Skin epidermis (tissue), 12 donors: ENCODE data around the gene PPP2CA.

Experiments
- H3K27ac ChIP-seq, 21 experiments: fragments of 200-600 bp; sonication (generic) in 11 of 21; one replicate each; pipeline ENCODE4 v1.5.0; 2020; ENCODE audit warnings: mild to moderate bottlenecking in 3 of 21, inconsistent platforms in 2 of 21, moderate library complexity in 2 of 21
- H3K4me3 ChIP-seq, 7 experiments: fragments of 200-600 bp; sonication (generic) in 2 of 7; one replicate each; pipeline ENCODE4 v1.5.0; 2020; ENCODE audit warnings: inconsistent platforms in 2 of 7, mild to moderate bottlenecking in 2 of 7, moderate library complexity in 1 of 7

The PPP2CA gene

GRCh38 chr5:134207696-134208095 lies 18.2 kb downstream of the PPP2CA start:
- Histone ChIP-seq H3K27ac (no peak overlapping the region), H3K4me3 (no peak overlapping the region)

DNA sequence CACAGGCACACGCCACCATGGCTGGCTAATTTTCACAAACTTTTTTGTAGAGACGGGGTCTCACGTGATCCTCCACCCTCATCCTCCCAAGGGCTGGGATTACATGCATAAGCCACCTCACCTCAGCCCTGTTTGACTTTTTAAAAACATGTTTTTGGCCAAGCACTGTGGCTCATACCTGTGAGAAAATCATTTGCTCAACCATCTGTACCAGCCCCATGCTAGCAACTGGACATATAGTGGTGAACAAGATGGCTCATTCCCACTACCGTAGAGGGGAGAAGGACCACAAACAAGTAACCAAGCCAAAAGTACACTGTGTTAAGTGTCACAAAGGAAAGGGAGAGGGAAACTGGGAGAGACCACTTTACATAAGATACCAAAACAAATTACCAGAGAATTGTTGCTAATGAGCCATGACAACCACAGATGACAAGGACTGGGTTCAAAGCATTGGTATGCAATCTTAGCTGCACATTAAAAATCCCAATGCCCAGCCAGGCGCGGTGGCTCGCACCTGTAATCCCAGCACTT lies 19.2 kb downstream of the PPP2CA start:
- no peak overlapping the region for H3K27ac ChIP-seq
- H3K4me3 ChIP-seq = no peak overlapping the region

GRCh38 chr5:134204575-134204974 lies 21.3 kb downstream of the PPP2CA start:
- Histone ChIP-seq H3K4me3 (no peak overlapping the region), H3K27ac (no peak overlapping the region)

- no peak overlapping the region for H3K4me3 ChIP-seq
- H3K27ac ChIP-seq = no peak overlapping the region
Measured at GRCh38 chr5:134203630-134204029, 22.2 kb downstream of the PPP2CA start.

- H3K27ac ChIP-seq = no peak overlapping the region
- H3K4me3 ChIP-seq = no peak overlapping the region
Measured at GRCh38 chr5:134195666-134196065, 30.2 kb downstream of the PPP2CA start.

- Histone ChIP-seq H3K27ac (no peak overlapping the region), H3K4me3 (no peak overlapping the region)
Measured at GRCh38 chr5:134189031-134189430, 36.8 kb downstream of the PPP2CA start.

DNA sequence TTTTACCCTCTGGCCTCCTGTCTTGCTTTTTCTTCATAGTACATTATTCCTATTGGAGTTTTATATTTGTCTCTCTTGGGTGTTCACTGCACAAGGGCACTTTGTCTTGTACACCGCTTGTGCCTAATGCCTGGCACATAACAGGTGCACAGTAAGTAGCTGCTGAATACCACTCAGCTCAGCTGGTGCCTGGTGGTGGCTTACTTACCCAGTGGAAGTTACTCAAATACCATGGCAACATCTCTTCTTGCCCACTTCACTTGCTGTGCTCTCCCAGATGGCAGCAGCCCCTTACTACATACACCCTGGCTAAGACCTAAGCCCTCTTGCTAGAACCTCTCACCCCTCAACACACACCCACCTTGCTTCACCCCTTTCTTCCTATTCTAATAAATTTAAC lies 37.8 kb downstream of the PPP2CA start:
- H3K27ac ChIP-seq = no peak overlapping the region
- no peak overlapping the region for H3K4me3 ChIP-seq

DNA sequence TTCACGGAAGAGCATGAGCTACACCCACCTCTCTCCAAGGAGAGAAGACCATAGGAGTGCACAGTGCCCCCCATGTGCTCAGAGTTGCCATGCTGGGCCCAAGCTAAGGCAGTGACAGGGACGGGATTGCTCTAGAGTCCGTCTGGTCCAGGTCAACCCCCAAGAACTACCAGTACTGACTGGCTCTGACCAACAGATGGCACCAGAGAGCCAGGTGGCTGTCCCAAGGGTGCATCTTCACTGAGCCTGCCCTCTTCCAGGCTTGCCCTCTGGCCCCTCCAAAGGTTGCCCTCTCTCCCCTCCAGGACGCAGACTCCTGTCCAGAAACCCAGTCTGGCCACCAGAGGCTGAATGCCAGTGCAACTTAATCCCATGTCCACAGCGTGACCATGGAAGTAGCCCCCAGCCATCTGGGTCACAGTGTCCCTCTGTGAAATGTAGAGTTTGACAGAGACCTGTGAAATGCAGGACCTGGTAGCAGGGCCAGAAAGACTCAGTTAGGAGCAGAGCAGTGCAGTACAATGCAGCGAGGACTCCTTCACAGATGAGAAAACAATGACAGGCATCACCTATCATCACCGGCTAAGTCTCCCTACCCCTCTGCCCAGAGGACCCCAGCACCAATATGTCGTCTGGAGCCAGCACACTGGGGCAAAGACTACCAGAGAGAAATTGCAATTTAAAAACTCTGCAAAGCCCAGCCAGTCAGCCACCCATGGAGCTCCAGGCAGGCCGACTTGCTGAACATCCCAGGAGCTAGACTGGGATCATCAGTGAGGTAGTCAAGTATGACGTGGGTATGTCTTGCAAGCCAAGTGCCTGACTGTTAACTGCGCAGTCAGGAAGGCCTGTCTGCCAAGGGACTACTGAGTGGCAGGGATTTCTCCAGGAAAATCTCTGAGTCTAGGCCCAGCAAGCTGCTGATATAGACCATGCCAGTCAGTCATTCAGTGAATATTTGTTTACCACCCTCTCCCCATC lies 41.4 kb downstream of the PPP2CA start:
- no peak overlapping the region for H3K27ac ChIP-seq
- H3K4me3 ChIP-seq = no peak overlapping the region

- Histone ChIP-seq H3K4me3 (no peak overlapping the region), H3K27ac (no peak overlapping the region)
Measured at GRCh38 chr5:134183481-134183880, 42.4 kb downstream of the PPP2CA start.

DNA sequence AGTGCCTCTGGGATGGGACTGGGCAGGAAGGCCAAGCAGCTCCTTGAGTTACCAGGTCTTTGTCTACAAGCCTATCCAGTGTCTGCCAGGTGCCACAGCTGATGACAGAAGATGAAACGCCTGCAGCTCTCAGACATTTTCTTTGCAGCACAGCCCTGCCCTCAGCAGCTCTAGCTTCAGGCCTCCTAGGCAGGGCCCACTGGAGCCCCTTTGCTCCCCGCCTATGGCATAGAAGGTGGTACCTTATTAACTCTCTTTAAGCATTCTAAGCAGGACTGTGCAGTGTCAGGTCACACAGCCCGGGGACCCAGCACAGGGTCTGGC lies 47.8 kb downstream of the PPP2CA start:
- Histone ChIP-seq H3K27ac (peak overlapping the region in 14 of 21 experiments; percentile 99 to 100 (median 100)), H3K4me3 (peak overlapping the region in 1 of 7 experiments; percentile 92)

DNA sequence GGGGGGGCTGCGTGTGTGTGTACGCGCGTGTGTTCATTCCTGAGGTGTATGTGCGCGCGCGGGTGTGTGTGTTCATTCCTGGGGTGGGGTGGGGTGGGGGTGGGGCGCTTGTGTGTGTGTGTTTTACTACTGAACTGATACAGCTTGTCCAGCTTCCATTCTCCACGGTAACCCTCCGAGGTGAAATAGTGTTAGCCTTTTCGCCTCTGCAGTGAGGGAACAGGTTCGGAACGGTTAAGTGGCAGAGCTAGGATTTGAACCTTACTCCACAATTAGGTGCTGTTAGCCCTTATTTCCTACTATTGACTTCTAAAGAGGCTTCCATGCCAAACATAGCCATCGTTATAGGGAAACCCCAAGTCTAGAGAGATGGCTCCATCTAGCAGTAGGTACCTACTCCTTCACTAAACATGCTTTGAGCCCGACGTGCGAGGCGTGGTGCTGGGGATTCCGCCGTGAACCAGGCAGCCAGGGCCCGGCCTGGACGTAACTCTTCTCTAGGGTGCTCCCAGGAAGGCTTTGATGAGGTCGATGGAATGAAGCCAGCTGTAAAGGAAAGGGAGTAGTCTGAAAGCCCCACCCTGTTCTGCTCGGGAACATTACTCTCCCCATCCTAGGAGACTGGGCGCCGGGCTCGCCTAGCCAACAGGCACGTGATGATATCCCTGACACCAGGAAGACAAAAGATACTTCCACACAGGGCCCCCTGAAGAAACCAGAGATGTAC lies 48.3 kb downstream of the PPP2CA start:
- peak overlapping the region; percentile 99 to 100 (median 100) for H3K27ac ChIP-seq

DNA sequence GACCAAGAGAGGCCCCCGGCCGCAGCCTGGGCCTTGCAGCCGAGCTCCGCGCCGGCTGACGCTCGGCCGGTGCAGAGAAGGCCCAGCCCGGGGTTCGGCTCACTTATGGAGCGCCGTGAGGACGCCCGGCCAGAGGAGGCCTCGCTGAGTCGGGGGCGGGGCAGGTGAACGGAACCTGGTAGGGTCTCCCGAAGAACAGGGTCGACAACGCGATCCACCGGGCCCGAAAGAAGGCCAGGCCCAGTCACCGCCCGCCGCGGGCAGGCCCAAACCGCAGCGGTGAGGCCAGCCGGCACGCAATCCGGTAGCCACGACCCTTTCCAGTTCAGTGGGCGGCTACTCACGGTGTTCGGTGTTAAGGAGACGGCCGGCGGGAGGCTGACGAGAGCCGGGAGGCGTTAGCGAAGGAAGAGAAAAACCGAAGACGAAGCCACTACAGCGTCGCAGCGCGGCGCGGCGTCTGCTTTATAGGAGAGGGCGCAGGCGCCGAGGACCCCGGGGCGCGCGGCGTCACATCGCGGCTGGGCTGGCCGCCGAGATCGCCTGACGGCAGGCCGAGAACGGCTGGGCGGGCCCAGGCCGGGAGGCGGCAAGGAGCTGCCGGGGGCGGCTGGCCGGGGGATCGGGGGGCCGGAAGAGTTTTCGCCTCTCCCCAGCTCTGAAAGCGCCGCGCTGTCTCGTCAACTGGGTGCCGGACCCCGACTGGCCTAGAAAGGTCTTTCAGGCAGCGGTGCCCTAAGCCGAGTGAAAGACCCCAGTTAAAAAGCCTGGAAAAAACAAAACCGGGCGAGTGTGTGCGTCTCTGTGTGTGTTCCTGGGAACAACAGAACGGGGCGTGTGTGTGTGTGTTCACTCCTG lies 49.1 kb downstream of the PPP2CA start, which contains the start of gene SKP1:
TSS of gene SKP1 (minus strand) at position 440 of the 858 bp plus-strand sequence. CDS start 2,928 bp downstream, outside the sequence.
- Histone ChIP-seq H3K27ac (peak within 1 kb of the TSS; percentile 99 to 100 (median 100)), H3K4me3 (peak within 1 kb of the TSS; percentile 72 to 99 (median 89))

More for the DNA sequence above, 48.3 kb downstream of the PPP2CA start:
- H3K4me3 ChIP-seq = peak overlapping the region; percentile 72 to 99 (median 89)

DNA sequence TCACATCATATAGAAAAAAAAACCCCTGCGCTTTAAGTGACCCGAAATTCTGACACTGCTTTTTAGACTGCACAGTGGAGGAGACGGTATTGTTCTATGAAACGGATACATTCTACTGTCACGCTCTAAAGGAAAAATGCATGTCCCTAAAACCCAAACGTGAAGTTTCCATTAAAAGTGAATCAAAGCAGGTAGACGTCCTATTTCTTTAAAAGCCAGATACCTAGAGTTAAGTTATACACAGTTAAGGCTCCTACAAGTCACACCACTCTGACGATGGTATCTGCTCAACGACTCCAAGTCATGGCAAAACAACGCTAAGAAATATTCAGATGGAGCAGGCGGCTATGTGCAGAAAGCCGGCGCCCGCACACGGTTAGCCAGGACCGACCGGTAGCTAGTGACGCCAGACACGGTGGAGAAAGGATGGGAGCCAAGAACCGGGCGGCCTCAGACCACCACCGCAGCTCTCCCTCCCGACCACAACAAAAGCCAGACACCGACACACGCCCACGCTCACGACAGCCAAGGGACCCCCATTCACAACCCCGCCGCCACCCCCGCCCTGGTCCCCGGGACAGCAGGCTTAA lies 49.9 kb downstream of the PPP2CA start:
- peak overlapping the region; percentile 72 to 99 (median 89) for H3K4me3 ChIP-seq
- peak overlapping the region; percentile 99 to 100 (median 100) for H3K27ac ChIP-seq

GRCh38 chr5:134174841-134175839 lies 50.7 kb downstream of the PPP2CA start:
- H3K27ac ChIP-seq = peak overlapping the region in 17 of 21 experiments; percentile 99 to 100 (median 100)
- H3K4me3 ChIP-seq = peak overlapping the region; percentile 72 to 99 (median 89)

DNA sequence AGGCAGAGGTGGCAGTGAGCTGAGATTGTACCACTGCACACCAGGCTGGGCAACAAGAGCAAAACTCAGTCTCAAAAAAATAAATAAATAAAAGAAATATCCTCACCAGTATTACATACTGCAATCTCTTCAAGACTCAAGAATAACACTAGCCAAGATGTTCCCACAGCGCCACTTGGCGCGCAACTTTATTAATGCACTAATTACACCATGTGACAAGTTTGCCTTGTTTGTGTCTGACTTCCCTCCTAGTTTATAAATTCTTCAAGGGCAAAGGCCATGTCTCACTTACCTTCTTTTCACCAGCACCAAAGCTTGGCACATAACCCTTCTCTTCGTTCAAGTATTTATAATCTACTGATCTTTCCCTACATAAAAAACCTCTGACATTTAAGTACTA lies 53.9 kb downstream of the PPP2CA start:
- Histone ChIP-seq H3K27ac (no peak overlapping the region), H3K4me3 (no peak overlapping the region)

GRCh38 chr5:134162592-134162991 lies 63.3 kb downstream of the PPP2CA start:
- no peak overlapping the region for H3K4me3 ChIP-seq
- H3K27ac ChIP-seq = no peak overlapping the region

DNA sequence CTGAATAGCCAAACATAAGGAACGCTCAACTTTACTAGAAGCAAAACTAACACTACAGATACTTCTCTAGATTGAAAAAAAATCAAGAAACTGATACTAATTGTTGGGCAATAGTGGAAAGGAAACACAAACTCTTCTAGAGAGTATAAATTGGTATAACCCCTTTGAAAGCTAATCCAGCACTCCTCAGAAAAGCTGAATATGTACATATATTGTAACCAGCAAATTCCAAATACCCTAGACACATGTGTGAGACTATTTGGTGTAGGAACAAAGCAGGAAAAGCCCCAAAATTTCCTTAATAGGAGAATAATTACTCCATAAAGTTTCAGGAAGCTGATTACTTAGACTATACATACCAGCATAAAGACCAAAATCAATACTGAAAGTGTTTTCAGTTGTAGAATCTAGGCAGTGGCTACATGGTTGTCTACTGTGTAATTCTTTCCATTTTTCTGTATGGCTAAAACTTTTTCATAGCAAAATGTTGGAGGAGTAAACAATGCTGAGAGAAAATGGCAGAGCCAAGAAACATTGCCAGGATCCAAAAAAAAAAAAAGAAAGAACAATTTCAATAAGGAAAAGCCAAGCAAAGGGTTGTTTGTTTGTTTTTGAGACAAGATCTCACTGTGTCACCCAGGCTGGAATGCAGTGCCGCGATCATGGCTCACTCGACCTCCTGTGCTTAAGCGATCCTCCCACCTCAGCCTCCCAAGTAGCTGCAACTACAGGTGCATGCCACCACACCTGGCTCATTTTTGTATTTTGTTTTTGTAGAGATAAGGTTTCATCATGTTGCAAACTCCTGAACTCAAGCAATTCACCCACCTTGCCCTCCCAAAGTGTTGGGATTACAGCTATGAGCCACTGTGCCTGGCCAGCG lies 64.1 kb downstream of the PPP2CA start:
- H3K4me3 ChIP-seq = no peak overlapping the region
- H3K27ac ChIP-seq = no peak overlapping the region
